Liver (tissue), 9 donors: ENCODE measurements around the gene OR1J2. TPM values are rescaled to one million over a fixed set of nuclear protein-coding genes. Genes with fewer than 3 reads are reported as not detected.

Source experiments
- DNase-seq: peaks from one replicate; pipeline ENCODE4 v3.0.0-alpha.2; 2017; ENCODE audit warnings: low spot score
- H3K27ac ChIP-seq, 2 donors: one replicate each; pipeline ENCODE4 v1.7.0; 2013; ENCODE audit warnings: inconsistent platforms in 2 of 2, low read length in 2 of 2, control low read depth in 1 of 2, low read depth in 1 of 2, mild to moderate bottlenecking in 1 of 2
- H3K27me3 ChIP-seq, 4 donors: one replicate each; pipeline versions ENCODE4 v1.6.1 to v1.7.0; 2013; ENCODE audit warnings: low read length in 3 of 4, inconsistent platforms in 1 of 4, mild to moderate bottlenecking in 1 of 4, moderate library complexity in 1 of 4; ENCODE audit not compliant: control insufficient read depth in 4 of 4, insufficient read depth in 4 of 4
- H3K36me3 ChIP-seq, 4 donors: one replicate each; pipeline versions ENCODE4 v1.6.1 to v1.7.0; 2013; ENCODE audit warnings: low read length in 3 of 4, mild to moderate bottlenecking in 3 of 4, low read depth in 1 of 4, moderate library complexity in 1 of 4; ENCODE audit not compliant: control insufficient read depth in 4 of 4, insufficient read depth in 3 of 4
- H3K4me1 ChIP-seq, 4 donors: one replicate each; pipeline versions ENCODE4 v1.6.1 to v1.7.0; 2013; ENCODE audit warnings: low read length in 3 of 4, mild to moderate bottlenecking in 3 of 4, moderate library complexity in 1 of 4; ENCODE audit not compliant: control insufficient read depth in 4 of 4, insufficient read depth in 4 of 4
- H3K4me3 ChIP-seq, 3 donors: one replicate each; pipeline versions ENCODE4 v1.6.1 to v1.7.0; 2013; ENCODE audit warnings: low read length in 3 of 3, control low read depth in 1 of 3, low read depth in 1 of 3, mild to moderate bottlenecking in 1 of 3
- H3K9ac ChIP-seq, 2 donors: one replicate each; pipeline ENCODE4 v1.7.0; 2013; ENCODE audit warnings: low read length in 2 of 2, mild to moderate bottlenecking in 2 of 2, moderate library complexity in 2 of 2, control low read depth in 1 of 2, low read depth in 1 of 2
- H3K9me3 ChIP-seq, 4 donors: one replicate each; pipeline versions ENCODE4 v1.6.1 to v1.7.0; 2013; ENCODE audit warnings: low read length in 3 of 4; ENCODE audit not compliant: control insufficient read depth in 4 of 4
- CTCF ChIP-seq: fragments of 150-350 bp; IDR thresholded peaks from 2 replicates; pipeline ENCODE4 v1.5.1; 2017; ENCODE audit warnings: improper control_type of control experiment, low read depth, low read length; ENCODE audit not compliant: missing input control
- EGR1 ChIP-seq, 2 donors: IDR thresholded peaks; 2 replicates each; pipeline ENCODE4 v1.6.1; 2016 to 2018; ENCODE audit warnings: antibody characterized with exemption in 2 of 2, low read depth in 2 of 2
- FOXA1 ChIP-seq: IDR thresholded peaks from 2 replicates; pipeline ENCODE4 v1.6.1; 2016; ENCODE audit warnings: antibody characterized with exemption
- FOXA2 ChIP-seq: IDR thresholded peaks from 2 replicates; pipeline ENCODE4 v1.6.1; 2016; ENCODE audit warnings: antibody characterized with exemption
- GABPA ChIP-seq, 2 donors: IDR thresholded peaks in 1 of 2; conservative IDR thresholded peaks in 1 of 2; 2 replicates each; pipeline ENCODE4 v1.6.1; 2016; ENCODE audit warnings: antibody characterized with exemption in 2 of 2, mild to moderate bottlenecking in 1 of 2, moderate library complexity in 1 of 2
- HNF4G ChIP-seq: IDR thresholded peaks from 2 replicates; pipeline ENCODE4 v1.6.1; 2016; ENCODE audit warnings: antibody characterized with exemption
- JUND ChIP-seq, 2 donors: IDR thresholded peaks; 2 replicates each; pipeline ENCODE4 v1.6.1; 2016; ENCODE audit warnings: antibody characterized with exemption in 2 of 2
- MAX ChIP-seq: IDR thresholded peaks from 2 replicates; pipeline ENCODE4 v1.6.1; 2016; ENCODE audit warnings: antibody characterized with exemption
- NR2F2 ChIP-seq: IDR thresholded peaks from 2 replicates; pipeline ENCODE4 v1.6.1; 2016; ENCODE audit warnings: antibody characterized with exemption
- RAD21 ChIP-seq, 2 donors: IDR thresholded peaks; 2 replicates each; pipeline ENCODE4 v1.6.1; 2016; ENCODE audit warnings: antibody characterized with exemption in 2 of 2, mild to moderate bottlenecking in 2 of 2
- REST ChIP-seq: IDR thresholded peaks from 2 replicates; pipeline ENCODE4 v1.6.1; 2016; ENCODE audit warnings: antibody characterized with exemption, mild to moderate bottlenecking
- SP1 ChIP-seq: IDR thresholded peaks from 2 replicates; pipeline ENCODE4 v1.6.1; 2018; ENCODE audit warnings: antibody characterized with exemption, mild to moderate bottlenecking
- YY1 ChIP-seq: IDR thresholded peaks from 2 replicates; pipeline ENCODE4 v1.6.1; 2016; ENCODE audit warnings: antibody characterized with exemption, mild to moderate bottlenecking
- ZBTB33 ChIP-seq: IDR thresholded peaks from 2 replicates; pipeline ENCODE4 v1.6.1; 2016; ENCODE audit warnings: antibody characterized with exemption
- WGBS: extraction: QIAGEN DNeasy Blood & Tissue Kit; methylation state at CpG from one replicate; pipeline ENCODE4 v1.1.7; 2013; 5-methylcytosine and 5-hydroxymethylcytosine counted together
- polyA plus RNA-seq, 2 donors: library from polyadenylated mRNA; stranded (reverse) in 1 of 2; unstranded in 1 of 2; fragments of 200-250 nt in 1 of 2; fragments of >200 nt in 1 of 2; fragmentation: Nextera tagmentation in 1 of 2; extraction: Ambion mirVana in 1 of 2; gene quantifications; one replicate each; pipeline versions ENCODE4 v1.2.1 to v1.2.3, GENCODE V29; 2013 to 2015
- total RNA-seq, 2 donors: library from RNA; depleted of rRNA; stranded (reverse); fragments of >200 nt; gene quantifications; one replicate each; pipeline ENCODE4 v1.2.3, GENCODE V29; 2014
- donor health status: healthy.
- donor health status: healthy.
- donor health status: healthy.
- donor health status: healthy.
- donor health status: healthy.

The OR1J2 gene
- total and polyA plus RNA-seq, 4 donors: not detected

- no peak overlapping the region for H3K9ac ChIP-seq
- WGBS: 90% methylated on average over 5 of the region's 5 CpGs
These were observed 31.5 kb upstream of the OR1J2 start for GRCh38 chr9:122479062-122479461.

GRCh38 chr9:122498883-122499288, 11.7 kb upstream of the OR1J2 start:
- H3K9ac ChIP-seq: no peak overlapping the region
- peaks cover 0 to 11% (median 0%) of the 10 kb centered on the region in 4 donors for H3K27me3 ChIP-seq
- peaks cover 0 to 3% (median 0%) of the 10 kb centered on the region in 4 donors for H3K9me3 ChIP-seq
- H3K4me3 ChIP-seq: no peak overlapping the region
- no peaks in the 10 kb centered on the region for H3K4me1 ChIP-seq
- no peaks in the 10 kb centered on the region for H3K36me3 ChIP-seq
- TF ChIP-seq CTCF (peak; percentile 70), RAD21 (IDR thresholded peaks at IDR 0.05) (peak; percentile 60 to 73), YY1 (no peak), HNF4G (no peak), GABPA (IDR thresholded peaks at IDR 0.05 in 1 of 2, conservative IDR thresholded peaks at IDR 0.05 in 1 of 2) (no peak), JUND (IDR thresholded peaks at IDR 0.05) (no peak), EGR1 (IDR thresholded peaks at IDR 0.05; ENCODE audit: low read depth in 2 of 2) (no peak)
- H3K27ac ChIP-seq: no peak overlapping the region
- 86% methylated on average over 2 of the region's 2 CpGs for WGBS
- no peak for DNase-seq

More at GRCh38 chr9:122479062-122479461, 31.5 kb upstream of the OR1J2 start:
- no peaks in the 10 kb centered on the region for H3K36me3 ChIP-seq
- H3K4me3 ChIP-seq: no peak overlapping the region
- H3K27me3 ChIP-seq: no peaks in the 10 kb centered on the region
- no peaks in the 10 kb centered on the region for H3K4me1 ChIP-seq
- TF ChIP-seq GABPA (IDR thresholded peaks at IDR 0.05 in 1 of 2, conservative IDR thresholded peaks at IDR 0.05 in 1 of 2) (no peak), RAD21 (IDR thresholded peaks at IDR 0.05) (no peak), HNF4G (no peak), FOXA1 (no peak), EGR1 (IDR thresholded peaks at IDR 0.05; ENCODE audit: low read depth in 2 of 2) (no peak), ZBTB33 (no peak), SP1 (no peak), NR2F2 (no peak), FOXA2 (no peak), MAX (no peak), REST (no peak)
- no peaks in the 10 kb centered on the region for H3K9me3 ChIP-seq
- H3K27ac ChIP-seq: no peak overlapping the region
- no peak for DNase-seq
